ENCODE measurements around the gene CCDC171. TPM values are rescaled to one million over a fixed set of nuclear protein-coding genes. Genes with fewer than 3 reads are reported as not detected.
"Not testable (repeated sequence)": the region's sequence is repeated elsewhere in the genome, so short reads cannot be mapped to it uniquely, and the experiment has no call there.

The CCDC171 gene
- total RNA-seq, 2 donors from 2014 or later = 2.0 to 7.6 TPM

GRCh38 chr9:15584379-15584778 lies 31.5 kb downstream of the CCDC171 start:
- Histone ChIP-seq H3K36me3 (no peaks in the 10 kb centered on the region), H3K27ac (no peak overlapping the region), H3K27me3 (replicated peaks; ENCODE audit: insufficient read depth) (no peaks in the 10 kb centered on the region), H3K4me3 (no peak overlapping the region), H3K9me3 (no peaks in the 10 kb centered on the region), H3K4me1 (replicated peaks) (no peaks in the 10 kb centered on the region)
- DNase-seq (ENCODE audit: low spot score) = no peak
- TF ChIP-seq POLR2AphosphoS5 (IDR thresholded peaks at IDR 0.05) (no peak), CTCF (IDR thresholded peaks at IDR 0.05) (no peak), POLR2A (IDR thresholded peaks at IDR 0.05) (no peak)
- 90% methylated on average over 3 of the region's 3 CpGs for WGBS
- intact Hi-C loops (cut with DNase I) = no loop called here

GRCh38 chr9:15592317-15592716 lies 39.5 kb downstream of the CCDC171 start:
- WGBS = 93% methylated on average over 3 of the region's 3 CpGs

GRCh38 chr9:15592940-15593339 lies 40.1 kb downstream of the CCDC171 start:
- WGBS = 89% methylated on average over 1 of the region's 1 CpG
- H3K4me3 ChIP-seq; H3K27ac ChIP-seq; H3K36me3 ChIP-seq; H3K9me3 ChIP-seq; H3K27me3 ChIP-seq (replicated peaks; ENCODE audit: insufficient read depth); H3K4me1 ChIP-seq (replicated peaks); intact Hi-C loops (cut with DNase I); DNase-seq (ENCODE audit: low spot score): not testable (repeated sequence)

More at GRCh38 chr9:15592317-15592716, 39.5 kb downstream of the CCDC171 start:
- TF ChIP-seq CTCF (IDR thresholded peaks at IDR 0.05) (no peak), POLR2A (IDR thresholded peaks at IDR 0.05) (no peak), POLR2AphosphoS5 (IDR thresholded peaks at IDR 0.05) (no peak)
- intact Hi-C loops (cut with DNase I) = no loop called here
- Histone ChIP-seq H3K9me3 (no peaks in the 10 kb centered on the region), H3K27me3 (replicated peaks; ENCODE audit: insufficient read depth) (no peaks in the 10 kb centered on the region), H3K4me1 (replicated peaks) (no peaks in the 10 kb centered on the region), H3K27ac (no peak overlapping the region), H3K4me3 (no peak overlapping the region), H3K36me3 (no peaks in the 10 kb centered on the region)
- DNase-seq (ENCODE audit: low spot score) = no peak

- H3K36me3 ChIP-seq; H3K27ac ChIP-seq; H3K9me3 ChIP-seq; H3K4me3 ChIP-seq; H3K27me3 ChIP-seq (replicated peaks; ENCODE audit: insufficient read depth); H3K4me1 ChIP-seq (replicated peaks); DNase-seq (ENCODE audit: low spot score): not testable (repeated sequence)
- 93% methylated on average over 19 of the region's 19 CpGs for WGBS
- intact Hi-C loops (cut with DNase I) = loop anchor here (10.0 kb wide), 3 partner anchors 326 to 496 kb away; no protein-coding TSS in a partner anchor
Measured at GRCh38 chr9:15600666-15601330, 48.0 kb downstream of the CCDC171 start.

GRCh38 chr9:15606643-15607472 lies 54.0 kb downstream of the CCDC171 start:
- Histone ChIP-seq H3K36me3 (no peaks in the 10 kb centered on the region), H3K27me3 (replicated peaks; ENCODE audit: insufficient read depth) (no peaks in the 10 kb centered on the region), H3K4me1 (replicated peaks) (no peaks in the 10 kb centered on the region), H3K27ac (no peak overlapping the region), H3K4me3 (no peak overlapping the region), H3K9me3 (no peaks in the 10 kb centered on the region)
- TF ChIP-seq POLR2A (IDR thresholded peaks at IDR 0.05) (no peak), POLR2AphosphoS5 (IDR thresholded peaks at IDR 0.05) (no peak), CTCF (IDR thresholded peaks at IDR 0.05) (peak; percentile 73 to 84 (median 76))
- WGBS = 22% methylated on average over 2 of the region's 2 CpGs
- peak; percentile 25 for DNase-seq (ENCODE audit: low spot score)
- intact Hi-C loops (cut with DNase I) = loop anchor here (10.0 kb wide), 3 partner anchors 332 to 502 kb away; no protein-coding TSS in a partner anchor

All from prostate gland (tissue), 2 donors.